GM12873 (cell line): ENCODE data around the gene FAM171A1.

Experiments used
- CTCF ChIP-seq: IDR thresholded peaks from 2 replicates; pipeline ENCODE4 v1.5.1; 2012; ENCODE audit warnings: low read depth, mild to moderate bottlenecking, moderate library complexity, low read length, control low read depth; ENCODE audit not compliant: insufficient read depth; ENCODE audit errors: missing control alignments

FAM171A1 gene

GRCh38 chr10:15341502-15342128 is 29.5 kb downstream of the FAM171A1 start:
- no peak for TF ChIP-seq CTCF

GRCh38 chr10:15339892-15340291 is 31.2 kb downstream of the FAM171A1 start:
- no peak for TF ChIP-seq CTCF

GRCh38 chr10:15336211-15336610 is 34.9 kb downstream of the FAM171A1 start:
- no peak for TF ChIP-seq CTCF

GRCh38 chr10:15335508-15335907 is 35.6 kb downstream of the FAM171A1 start:
- no peak for TF ChIP-seq CTCF

DNA sequence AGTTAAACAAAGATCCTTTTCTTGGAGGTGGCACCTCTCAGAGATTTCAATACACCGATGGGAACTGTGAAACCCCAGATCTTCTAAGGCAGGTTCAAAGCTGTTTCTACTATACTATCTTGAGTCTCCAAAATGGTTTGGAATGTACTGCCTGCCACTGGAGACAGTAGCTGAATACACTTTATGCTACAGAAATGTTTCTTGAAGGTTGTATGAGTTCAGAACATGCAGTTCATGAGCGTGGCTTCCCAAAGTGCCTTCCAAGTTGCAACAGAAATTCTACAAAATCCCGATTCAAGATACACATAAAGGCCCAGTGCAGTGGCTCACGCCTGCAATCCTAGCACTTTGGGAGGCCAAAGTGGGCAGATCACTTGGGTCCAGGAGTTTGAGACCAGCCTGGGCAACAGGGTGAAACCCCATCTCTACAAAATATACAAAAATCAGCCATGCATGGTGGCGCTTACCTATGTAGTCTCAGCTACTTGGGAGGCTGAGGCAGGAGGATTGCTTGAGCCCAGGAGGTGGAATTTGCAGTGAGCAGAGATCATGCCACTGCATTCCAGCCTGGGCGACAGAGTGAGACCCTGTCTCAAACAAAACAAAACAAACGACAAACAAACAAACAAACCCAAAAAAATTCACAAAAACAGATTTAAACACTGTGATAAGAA is 36.3 kb downstream of the FAM171A1 start:
- TF ChIP-seq CTCF = no peak

DNA sequence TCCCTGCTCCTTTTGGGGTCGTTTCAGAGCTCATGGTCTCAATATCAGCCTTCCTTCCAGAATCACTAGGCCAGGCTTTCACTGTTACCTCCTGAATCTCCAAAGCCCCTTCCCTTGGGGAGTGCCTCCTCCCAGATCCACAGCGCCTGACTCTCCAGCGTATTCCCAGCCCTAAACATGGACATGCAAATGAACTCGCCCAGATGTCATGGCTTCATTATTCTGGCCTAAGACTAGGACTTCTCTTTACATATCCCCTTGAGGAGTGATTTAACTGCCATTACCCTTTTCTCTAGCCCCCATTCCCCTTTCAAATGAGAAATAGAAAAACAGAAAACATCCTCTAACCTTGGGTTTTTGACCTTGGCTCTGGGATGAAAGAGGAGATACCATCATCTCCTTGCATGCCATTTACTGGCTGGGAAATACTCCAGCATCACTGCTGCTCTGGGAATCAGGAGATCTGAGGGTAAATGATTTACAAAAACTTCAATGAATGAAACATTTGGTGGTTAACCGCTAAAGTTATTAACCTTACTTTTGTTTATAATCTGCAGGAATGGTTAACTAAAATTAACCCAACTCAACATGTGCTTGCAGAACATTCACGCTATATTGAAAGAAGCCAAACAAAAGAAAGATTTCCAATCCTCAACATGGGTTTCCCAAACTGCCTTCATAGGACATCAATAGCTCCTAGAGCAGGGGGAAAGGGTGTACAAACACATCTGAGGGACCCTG is 37.0 kb downstream of the FAM171A1 start:
- TF ChIP-seq CTCF = no peak

- TF ChIP-seq CTCF = no peak
These were observed 39.6 kb downstream of the FAM171A1 start for GRCh38 chr10:15331461-15331860.
